ENCODE measurements around the gene SLFNL1. TPM values are rescaled to one million over a fixed set of nuclear protein-coding genes. Genes with fewer than 3 reads are reported as not detected.

Gene SLFNL1
- total RNA-seq, 2 experiments from 2014 or later, result 0.49 to 0.82 TPM

GRCh38 chr1:41037116-41037903 is 15.8 kb upstream of the SLFNL1 start:
- ChIA-PET CTCF (ENCODE audit: unreplicated experiment) (no interaction called here), POLR2A (interaction anchor here (1.1 kb wide), 1 partner anchor 14 kb away, joined by 3 read pairs; no protein-coding TSS in a partner anchor)
- Histone ChIP-seq H3K79me2 (ENCODE audit: insufficient read depth, low read depth, low read length) (no peaks in the 10 kb centered on the region), H2AFZ (ENCODE audit: low read length) (no peak overlapping the region), H3K4me3 (ENCODE audit: low read depth, low read length, poor library complexity, severe bottlenecking) (no peak overlapping the region), H3K4me2 (ENCODE audit: low read length) (no peak overlapping the region), H3K36me3 (ENCODE audit: insufficient read depth, low read length) (peaks cover 73% of the 10 kb centered on the region), H3K9me3 (ENCODE audit: low read length) (no peaks in the 10 kb centered on the region), H3K9me2 (ENCODE audit: insufficient read depth, low read length) (no peaks in the 10 kb centered on the region), H3K4me1 (ENCODE audit: insufficient read depth, low read length, poor library complexity, severe bottlenecking) (no peaks in the 10 kb centered on the region), H3K27ac (ENCODE audit: low read depth, low read length, poor library complexity, severe bottlenecking) (no peak overlapping the region), H4K20me1 (ENCODE audit: insufficient read depth, low read length) (no peaks in the 10 kb centered on the region)
- no TSS peak for BruUV-seq (replicated peaks)
- intact Hi-C loops (cut with micrococcal nuclease; ENCODE audit: unreplicated experiment), result no loop called here
- DNase-seq (ENCODE audit: low spot score), result no peak
- TF ChIP-seq, protein P1, sequence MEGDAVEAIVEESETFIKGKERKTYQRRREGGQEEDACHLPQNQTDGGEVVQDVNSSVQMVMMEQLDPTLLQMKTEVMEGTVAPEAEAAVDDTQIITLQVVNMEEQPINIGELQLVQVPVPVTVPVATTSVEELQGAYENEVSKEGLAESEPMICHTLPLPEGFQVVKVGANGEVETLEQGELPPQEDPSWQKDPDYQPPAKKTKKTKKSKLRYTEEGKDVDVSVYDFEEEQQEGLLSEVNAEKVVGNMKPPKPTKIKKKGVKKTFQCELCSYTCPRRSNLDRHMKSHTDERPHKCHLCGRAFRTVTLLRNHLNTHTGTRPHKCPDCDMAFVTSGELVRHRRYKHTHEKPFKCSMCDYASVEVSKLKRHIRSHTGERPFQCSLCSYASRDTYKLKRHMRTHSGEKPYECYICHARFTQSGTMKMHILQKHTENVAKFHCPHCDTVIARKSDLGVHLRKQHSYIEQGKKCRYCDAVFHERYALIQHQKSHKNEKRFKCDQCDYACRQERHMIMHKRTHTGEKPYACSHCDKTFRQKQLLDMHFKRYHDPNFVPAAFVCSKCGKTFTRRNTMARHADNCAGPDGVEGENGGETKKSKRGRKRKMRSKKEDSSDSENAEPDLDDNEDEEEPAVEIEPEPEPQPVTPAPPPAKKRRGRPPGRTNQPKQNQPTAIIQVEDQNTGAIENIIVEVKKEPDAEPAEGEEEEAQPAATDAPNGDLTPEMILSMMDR (conservative IDR thresholded peaks at IDR 0.05; ENCODE audit: low read length), result no peak
- TF ChIP-seq EZH2phosphoT487 (IDR thresholded peaks at IDR 0.05; ENCODE audit: borderline replicate concordance, low read depth, low read length), result no peak

DNA sequence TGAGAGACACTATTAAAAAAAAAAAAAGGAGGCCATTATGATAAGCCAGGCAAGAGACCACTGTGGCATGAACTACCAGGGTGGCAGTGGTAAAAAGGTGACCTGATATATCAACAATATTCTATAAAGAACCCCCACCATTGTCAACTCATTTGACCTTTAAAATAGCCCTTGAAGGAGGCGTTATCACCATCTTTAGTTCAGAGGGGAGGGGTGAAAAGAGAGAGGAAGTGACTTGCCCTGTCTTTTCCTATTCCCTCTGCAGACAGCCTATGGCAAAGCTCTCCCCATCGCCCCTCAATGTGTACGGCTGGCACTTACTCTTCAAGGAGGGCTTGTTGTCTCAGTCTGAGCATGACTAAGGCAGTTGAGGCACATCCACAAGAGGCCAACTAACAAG is 11.7 kb upstream of the SLFNL1 start:
- ChIA-PET POLR2A (interaction anchor here (0.6 kb wide), 1 partner anchor 54 kb away, joined by 3 read pairs; no protein-coding TSS in a partner anchor), CTCF (ENCODE audit: unreplicated experiment) (no interaction called here)
- no TSS peak for BruUV-seq (replicated peaks)
- Histone ChIP-seq H3K36me3 (ENCODE audit: insufficient read depth, low read length) (peaks cover 81% of the 10 kb centered on the region), H3K9me3 (ENCODE audit: low read length) (no peaks in the 10 kb centered on the region), H4K20me1 (ENCODE audit: insufficient read depth, low read length) (no peaks in the 10 kb centered on the region), H3K4me2 (ENCODE audit: low read length) (no peak overlapping the region), H3K79me2 (ENCODE audit: insufficient read depth, low read depth, low read length) (no peaks in the 10 kb centered on the region), H3K27ac (ENCODE audit: low read depth, low read length, poor library complexity, severe bottlenecking) (no peak overlapping the region), H3K9me2 (ENCODE audit: insufficient read depth, low read length) (no peaks in the 10 kb centered on the region), H2AFZ (ENCODE audit: low read length) (no peak overlapping the region), H3K4me1 (ENCODE audit: insufficient read depth, low read length, poor library complexity, severe bottlenecking) (no peaks in the 10 kb centered on the region), H3K4me3 (ENCODE audit: low read depth, low read length, poor library complexity, severe bottlenecking) (no peak overlapping the region)
- intact Hi-C loops (cut with micrococcal nuclease; ENCODE audit: unreplicated experiment), result no loop called here
- no peak for TF ChIP-seq EZH2phosphoT487 (IDR thresholded peaks at IDR 0.05; ENCODE audit: borderline replicate concordance, low read depth, low read length)
- TF ChIP-seq, protein P1 (conservative IDR thresholded peaks at IDR 0.05; ENCODE audit: low read length), result no peak
- DNase-seq (ENCODE audit: low spot score), result no peak

DNA sequence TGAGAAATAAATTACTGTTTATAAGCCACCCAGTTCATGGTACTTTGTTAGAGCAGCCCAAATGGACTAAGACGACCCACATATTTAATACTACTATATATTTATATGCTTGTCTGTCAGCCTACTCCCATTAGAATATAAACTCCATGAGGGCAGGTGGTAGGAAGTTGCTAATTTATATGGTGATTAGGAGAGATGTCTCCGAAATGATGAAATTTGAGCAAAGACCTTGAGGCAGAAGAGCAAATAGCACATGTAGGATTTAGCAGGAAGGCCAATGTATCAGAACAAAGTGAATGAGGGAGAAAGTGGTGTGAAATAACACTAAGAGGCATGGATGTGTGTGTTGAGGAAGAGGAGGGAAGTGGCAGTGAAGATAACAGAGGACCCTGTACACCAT is 10.6 kb upstream of the SLFNL1 start:
- Histone ChIP-seq H3K9me3 (ENCODE audit: low read length) (no peaks in the 10 kb centered on the region), H3K4me1 (ENCODE audit: insufficient read depth, low read length, poor library complexity, severe bottlenecking) (no peaks in the 10 kb centered on the region), H4K20me1 (ENCODE audit: insufficient read depth, low read length) (no peaks in the 10 kb centered on the region), H3K36me3 (ENCODE audit: insufficient read depth, low read length) (peaks cover 81% of the 10 kb centered on the region), H2AFZ (ENCODE audit: low read length) (no peak overlapping the region), H3K4me2 (ENCODE audit: low read length) (no peak overlapping the region), H3K79me2 (ENCODE audit: insufficient read depth, low read depth, low read length) (no peaks in the 10 kb centered on the region), H3K27ac (ENCODE audit: low read depth, low read length, poor library complexity, severe bottlenecking) (no peak overlapping the region), H3K4me3 (ENCODE audit: low read depth, low read length, poor library complexity, severe bottlenecking) (no peak overlapping the region), H3K9me2 (ENCODE audit: insufficient read depth, low read length) (no peaks in the 10 kb centered on the region)
- DNase-seq (ENCODE audit: low spot score), result no peak
- no TSS peak for BruUV-seq (replicated peaks)
- CTCF ChIA-PET (ENCODE audit: unreplicated experiment), result no interaction called here
- intact Hi-C loops (cut with micrococcal nuclease; ENCODE audit: unreplicated experiment), result no loop called here
- TF ChIP-seq, protein P1 (conservative IDR thresholded peaks at IDR 0.05; ENCODE audit: low read length), result no peak
- no peak for TF ChIP-seq EZH2phosphoT487 (IDR thresholded peaks at IDR 0.05; ENCODE audit: borderline replicate concordance, low read depth, low read length)
- POLR2A ChIA-PET, result no interaction called here

All from OCI-LY7 (cell line).